GM19324 (cell line): ENCODE measurements around the gene PPP2R2D.
A peak's percentile ranks its signal among the peaks of the same experiment; 100 is the strongest.

Experiments used
- ATAC-seq: cut with Tn5 transposase; IDR thresholded peaks from one replicate; pipeline ENCODE4 v1.9.1; 2021; ENCODE audit warnings: mild to moderate bottlenecking, moderate library complexity; ENCODE audit not compliant: unreplicated experiment, low FRiP score

The PPP2R2D gene

DNA sequence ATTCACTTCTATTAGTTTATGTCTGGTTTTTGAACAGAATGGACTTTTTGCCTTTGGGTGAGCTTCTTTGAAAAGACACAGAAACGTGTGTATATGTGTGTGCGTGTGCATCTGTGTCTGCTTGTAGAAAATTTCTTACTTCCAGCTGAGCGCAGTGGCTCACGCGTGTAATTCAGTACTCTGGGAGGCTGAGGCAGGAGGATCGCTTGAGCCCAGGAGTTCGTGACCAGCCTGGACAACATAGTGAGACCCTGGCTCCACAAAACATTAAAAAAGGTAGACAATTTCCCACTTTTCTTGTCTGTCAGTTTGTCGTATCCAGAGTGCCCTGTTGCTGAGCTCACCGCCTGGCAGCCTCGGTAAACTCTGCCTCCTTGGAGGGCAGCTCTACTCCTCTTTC is 25.4 kb downstream of the PPP2R2D start:
- no peak for ATAC-seq

DNA sequence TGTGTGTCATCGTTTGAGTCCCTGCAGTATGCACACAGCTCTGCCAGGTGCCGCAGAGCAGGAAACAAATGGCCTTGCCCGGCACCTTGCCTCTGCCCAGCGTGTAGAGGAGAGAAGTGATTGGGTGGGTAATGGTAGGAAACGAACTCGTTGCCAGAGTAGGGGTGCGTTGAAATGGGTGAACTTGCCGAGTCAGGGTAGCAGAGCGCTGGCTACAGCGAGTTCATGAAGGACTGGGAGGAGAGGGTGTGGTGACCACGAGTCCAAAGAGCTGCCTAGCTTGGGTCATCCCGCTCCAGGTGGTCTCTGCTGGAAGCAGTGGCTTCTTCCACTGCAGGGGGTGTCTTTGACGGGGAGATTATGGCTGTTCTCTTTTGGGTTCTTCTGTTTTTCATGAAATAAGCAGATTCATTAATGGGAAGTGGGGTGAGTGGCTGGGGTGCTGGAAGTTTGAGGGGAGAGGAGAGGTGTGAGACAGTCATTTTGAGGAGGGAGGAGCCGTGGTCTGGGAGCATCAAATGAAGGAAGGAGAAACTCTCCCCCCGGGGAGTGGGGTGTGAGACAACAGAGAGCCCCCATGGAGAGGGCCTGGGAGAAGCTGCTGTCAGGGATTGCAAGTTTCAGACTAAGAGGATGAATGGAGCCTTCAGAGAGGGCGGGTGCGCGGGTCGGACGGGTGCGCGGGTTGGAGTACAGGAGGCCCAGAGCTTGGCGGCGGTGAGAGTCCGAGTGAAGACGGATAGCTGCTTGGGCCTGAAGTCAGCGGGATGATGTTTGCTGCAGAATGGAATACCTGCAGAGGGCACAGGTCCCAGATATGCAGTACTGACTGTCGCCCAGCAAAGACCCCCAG is 26.2 kb downstream of the PPP2R2D start:
- no peak for ATAC-seq

DNA sequence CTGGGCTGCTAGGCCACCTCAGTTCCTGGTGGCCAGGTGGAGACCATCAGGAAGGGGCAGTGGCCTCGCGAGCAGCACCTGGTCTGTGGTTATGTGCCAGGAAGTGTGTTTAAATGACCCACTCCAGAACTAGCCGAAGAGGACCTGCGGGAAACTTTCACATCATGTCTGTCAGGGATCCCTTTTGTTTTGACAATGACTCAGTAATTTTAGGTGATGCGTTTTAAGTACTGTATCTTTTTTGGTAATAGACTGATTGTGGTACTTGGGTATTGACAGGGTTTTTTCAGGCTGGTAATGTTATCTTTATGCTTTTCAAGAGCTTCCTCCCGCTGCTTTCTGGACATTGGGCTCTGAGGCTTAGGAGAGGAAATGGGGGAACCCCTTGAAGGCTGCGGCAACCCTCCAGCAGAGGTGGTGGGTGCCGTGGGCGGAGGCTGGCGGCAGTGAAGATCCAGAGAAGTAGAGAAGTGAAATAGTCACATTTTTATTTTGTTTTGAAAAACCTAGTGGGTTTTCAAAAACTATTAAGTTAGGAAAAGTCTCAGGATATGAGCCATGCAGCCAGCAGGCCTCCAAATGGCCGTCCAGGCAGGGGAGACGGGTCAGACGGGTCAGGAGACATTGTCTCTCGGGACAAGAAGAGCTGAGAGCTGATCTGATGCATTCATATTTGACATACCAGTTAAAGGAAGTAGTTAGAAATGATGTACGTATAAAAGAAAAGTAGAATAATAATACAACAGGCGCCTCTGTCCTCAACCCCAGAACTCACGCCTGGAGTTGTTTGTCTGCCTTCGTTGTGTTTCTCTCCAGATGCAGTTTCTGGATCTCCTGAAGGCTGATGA is 27.7 kb downstream of the PPP2R2D start:
- ATAC-seq = peak; percentile 66

DNA sequence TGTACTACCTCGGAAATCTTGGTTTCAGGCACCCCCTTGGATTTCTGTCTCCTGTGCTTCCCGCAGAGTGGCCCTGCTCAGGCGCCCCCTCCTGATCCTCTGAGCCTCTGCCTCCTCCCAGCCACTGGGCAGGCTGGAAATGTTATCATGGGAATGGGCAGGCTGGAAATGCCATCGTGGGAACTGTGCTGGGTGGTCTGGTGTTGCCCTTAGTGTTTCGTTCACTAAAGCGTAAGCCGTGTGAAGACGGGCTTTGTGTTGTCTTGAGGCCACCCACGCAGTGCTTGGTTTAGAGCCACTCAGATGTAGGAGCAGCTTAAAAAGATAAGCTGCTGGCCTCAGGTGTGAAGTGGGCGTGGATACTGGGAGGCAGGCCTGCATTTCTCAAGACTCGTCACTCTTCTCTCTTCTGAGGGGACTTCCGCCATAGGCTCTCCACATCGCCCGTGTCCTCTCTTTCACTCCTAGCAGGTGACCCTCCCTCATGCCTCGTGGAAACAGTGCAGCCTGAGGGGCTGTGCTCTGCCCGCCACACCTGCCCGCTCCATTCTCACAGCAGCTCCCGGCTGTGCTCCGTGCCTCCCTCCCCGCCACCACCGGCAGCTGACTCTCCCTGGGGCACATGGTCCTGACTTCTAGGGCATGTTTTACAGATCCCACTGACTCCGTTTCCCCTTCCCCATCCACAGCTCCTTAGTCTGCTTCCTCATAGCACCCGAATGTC is 28.5 kb downstream of the PPP2R2D start:
- ATAC-seq = no peak

GRCh38 chr10:131930150-131930549 is 29.3 kb downstream of the PPP2R2D start:
- no peak for ATAC-seq

GRCh38 chr10:131930586-131931330 is 29.9 kb downstream of the PPP2R2D start:
- ATAC-seq = no peak

DNA sequence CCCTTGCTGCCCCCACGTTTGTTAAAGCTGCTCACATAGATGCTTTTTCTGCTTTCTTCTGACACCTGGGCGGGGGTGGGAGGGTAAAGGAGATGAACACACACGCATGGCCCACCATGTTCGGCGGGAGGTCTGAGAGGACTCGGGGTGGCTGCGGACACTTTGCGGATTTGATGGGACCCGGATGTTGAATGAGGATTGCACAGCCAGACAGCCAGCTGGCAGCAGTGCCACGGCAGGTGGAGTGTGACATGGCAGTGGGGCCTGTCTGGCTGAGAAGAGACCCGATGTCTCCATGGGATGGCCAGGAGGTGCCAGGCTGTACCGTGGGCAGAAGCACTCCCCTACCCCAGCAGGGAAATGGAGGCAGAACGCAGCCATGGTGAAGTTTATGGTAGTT is 31.2 kb downstream of the PPP2R2D start:
- no peak for ATAC-seq

- ATAC-seq = no peak
Observed at GRCh38 chr10:131933016-131933695, 32.3 kb downstream of the PPP2R2D start.

DNA sequence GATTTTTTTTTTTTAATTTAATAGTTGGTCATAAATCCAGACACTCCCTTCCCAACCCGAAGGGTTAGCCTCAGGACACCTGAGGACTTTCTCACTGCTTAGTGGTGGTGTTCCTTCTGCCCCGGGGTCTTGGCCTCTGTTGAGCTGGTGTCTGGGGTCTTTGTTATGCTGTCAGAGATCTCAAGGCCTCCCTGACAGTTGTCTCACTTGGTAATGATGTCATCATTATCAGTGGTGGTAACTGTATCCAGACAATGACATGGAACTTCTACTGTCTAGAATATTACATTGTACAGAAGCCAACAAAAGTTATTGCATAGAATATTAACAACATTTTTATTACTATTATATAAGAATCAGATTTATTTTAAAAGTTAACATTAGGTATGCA is 32.9 kb downstream of the PPP2R2D start:
- ATAC-seq = no peak

GRCh38 chr10:131934769-131935168 is 34.0 kb downstream of the PPP2R2D start:
- no peak for ATAC-seq

DNA sequence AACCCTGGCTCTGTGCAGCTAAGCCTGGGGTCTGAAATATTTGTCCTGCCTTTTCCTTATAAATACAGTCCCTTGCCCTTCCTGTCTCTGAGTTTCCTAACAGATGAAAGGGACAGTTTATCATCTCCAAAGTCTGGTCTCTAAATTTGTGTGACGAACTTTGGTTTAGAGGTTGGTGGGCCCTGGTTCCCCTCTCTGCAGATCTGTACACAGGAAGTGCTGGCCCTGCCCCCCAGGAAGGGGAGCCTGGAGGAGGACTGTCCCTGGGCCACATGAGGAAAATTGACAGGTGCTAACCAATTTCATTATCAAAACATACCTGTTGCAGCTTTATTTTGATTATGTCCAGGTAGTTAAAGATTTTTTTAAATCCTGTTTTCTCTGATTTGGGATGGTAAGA is 34.5 kb downstream of the PPP2R2D start:
- no peak for ATAC-seq

DNA sequence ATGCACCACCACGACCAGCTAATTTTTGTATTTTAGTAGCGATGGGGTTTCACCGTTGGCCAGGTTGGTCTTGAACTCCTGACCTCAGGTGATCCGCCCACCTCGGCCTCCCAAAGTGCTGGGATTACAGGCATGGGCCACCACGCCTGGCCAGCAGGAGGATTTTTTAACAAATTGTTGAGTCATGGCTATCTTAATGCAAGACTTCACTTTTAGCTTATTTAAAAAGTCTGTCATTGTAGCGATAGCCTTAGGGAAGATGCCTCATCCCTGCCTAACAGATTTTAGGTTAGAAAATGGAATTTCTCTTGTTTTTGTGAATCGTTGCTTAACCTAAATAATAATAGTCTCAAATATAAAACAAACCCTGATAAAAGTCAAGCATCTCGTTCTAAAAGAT is 35.5 kb downstream of the PPP2R2D start:
- no peak for ATAC-seq

GRCh38 chr10:131936736-131937135 is 35.9 kb downstream of the PPP2R2D start:
- no peak for ATAC-seq

- ATAC-seq = no peak
Observed at GRCh38 chr10:131937836-131938235, 37.0 kb downstream of the PPP2R2D start.

GRCh38 chr10:131938681-131939080 is 37.9 kb downstream of the PPP2R2D start:
- no peak for ATAC-seq

- ATAC-seq = no peak
Observed at GRCh38 chr10:131942455-131942854, 41.6 kb downstream of the PPP2R2D start.

DNA sequence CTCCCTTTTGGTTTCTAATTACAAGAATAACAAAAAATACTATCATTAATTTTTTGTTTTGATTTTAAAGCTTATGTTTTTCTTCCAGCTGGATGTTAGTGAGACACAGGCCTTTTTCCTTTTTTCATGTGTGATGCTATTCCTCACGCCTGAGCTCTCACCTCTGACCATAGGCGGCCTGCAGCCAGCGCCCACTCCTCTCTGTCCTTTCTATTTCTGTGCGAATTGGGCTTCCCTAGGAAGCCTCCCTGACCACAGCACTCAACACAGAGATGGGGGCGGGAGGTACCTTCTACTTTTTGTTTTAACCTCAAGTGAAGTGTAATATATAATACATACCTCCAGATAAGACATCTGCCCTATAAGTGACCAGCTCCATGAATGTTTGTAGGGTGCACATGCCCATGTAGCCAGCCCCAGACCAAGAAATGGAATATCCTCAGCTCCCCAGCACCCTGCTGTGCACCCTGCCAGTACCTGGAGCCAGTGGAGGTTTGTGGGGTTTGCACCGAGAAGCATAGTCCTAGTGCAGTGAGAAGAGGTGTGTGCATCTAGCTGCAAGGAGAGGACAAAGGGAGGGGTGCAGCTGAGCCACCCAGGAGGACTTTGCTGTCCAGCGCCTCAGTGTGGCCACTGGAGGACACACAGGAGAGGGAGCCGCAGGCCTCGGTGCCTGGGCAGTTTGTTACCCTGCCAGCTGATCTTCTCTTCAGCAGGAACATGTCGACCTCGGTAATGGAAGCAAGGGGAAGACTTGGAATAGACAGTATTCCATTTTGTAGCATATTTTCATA is 42.4 kb downstream of the PPP2R2D start:
- no peak for ATAC-seq

DNA sequence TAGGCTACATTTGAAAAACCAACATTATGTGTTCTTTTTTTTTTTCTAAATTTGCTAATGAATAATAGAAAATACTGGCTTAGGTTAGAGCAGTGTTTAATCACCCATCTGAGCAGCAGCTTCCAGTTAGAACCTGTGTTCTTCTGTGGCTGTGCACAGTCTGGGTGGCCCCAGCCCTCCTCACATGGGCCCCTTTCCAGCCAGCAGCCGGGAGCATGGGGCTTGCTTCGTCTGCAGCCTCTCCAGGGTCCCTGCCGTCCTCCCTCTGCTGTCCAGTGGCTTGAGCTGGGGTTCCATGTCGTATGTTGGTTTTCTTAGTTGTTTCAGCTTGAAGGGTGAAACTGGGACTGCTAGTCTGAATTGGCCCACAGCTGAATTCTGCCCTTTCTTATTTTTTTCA is 43.6 kb downstream of the PPP2R2D start:
- ATAC-seq = no peak
